Omental fat pad (tissue), 4 donors: ENCODE results near the gene KLF4. TPM values are rescaled to one million over a fixed set of nuclear protein-coding genes. Genes with fewer than 3 reads are reported as not detected.

ENCODE experiments used
- ATAC-seq: fragments of 150-250 bp; one replicate; pipeline ENCODE4 v1.9.1; 2016; ENCODE audit warnings: mild to moderate bottlenecking, moderate library complexity; ENCODE audit not compliant: low FRiP score
- DNase-seq: peaks from one replicate; pipeline ENCODE4 v3.0.0-alpha.2; 2019; ENCODE audit warnings: low spot score
- CTCF ChIP-seq, 3 donors: fragments of 450-650 bp; IDR thresholded peaks; one replicate each; pipeline ENCODE4 v1.5.1; 2016 to 2017; ENCODE audit warnings: antibody characterized with exemption in 3 of 3, mild to moderate bottlenecking in 3 of 3, moderate library complexity in 2 of 3
- total RNA-seq, 4 donors: library from RNA; depleted of rRNA; stranded (reverse); fragments of >200 nt; gene quantifications; one replicate each; pipeline ENCODE4 v1.1.0, GENCODE V29; 2016

KLF4 gene
- total RNA-seq, 4 donors from 2014 or later, result 175 to 352 (median 244) TPM

GRCh38 chr9:107480386-107480789 is 9.2 kb downstream of the KLF4 start:
- ATAC-seq (peak; percentile 61), DNase-seq (peak; percentile 47)
- no peak for TF ChIP-seq CTCF (IDR thresholded peaks at IDR 0.05)

- no peak for TF ChIP-seq CTCF (IDR thresholded peaks at IDR 0.05)
- DNase-seq (no peak), ATAC-seq (no peak)
These were observed 10.8 kb downstream of the KLF4 start for GRCh38 chr9:107478805-107479204.

- TF ChIP-seq CTCF (IDR thresholded peaks at IDR 0.05), result no peak
- no peak for DNase-seq
These were observed 15.4 kb downstream of the KLF4 start for GRCh38 chr9:107474124-107474523.

GRCh38 chr9:107472581-107473340 is 16.8 kb downstream of the KLF4 start:
- no peak for TF ChIP-seq CTCF (IDR thresholded peaks at IDR 0.05)
- DNase-seq (no peak), ATAC-seq (no peak)

More at GRCh38 chr9:107474124-107474523, 15.4 kb downstream of the KLF4 start:
- ATAC-seq, result no peak

- no peak for ATAC-seq
- DNase-seq, result no peak
- TF ChIP-seq CTCF (IDR thresholded peaks at IDR 0.05), result no peak
These were observed 18.0 kb downstream of the KLF4 start for GRCh38 chr9:107471552-107471951.

GRCh38 chr9:107467416-107467815 is 22.2 kb downstream of the KLF4 start:
- DNase-seq, result no peak
- no peak for ATAC-seq
- no peak for TF ChIP-seq CTCF (IDR thresholded peaks at IDR 0.05)

GRCh38 chr9:107466826-107467225 is 22.7 kb downstream of the KLF4 start:
- ATAC-seq (no peak), DNase-seq (no peak)
- TF ChIP-seq CTCF (IDR thresholded peaks at IDR 0.05), result no peak
